Measurements from ENCODE around the gene C2CD4A.

Gene C2CD4A

DNA sequence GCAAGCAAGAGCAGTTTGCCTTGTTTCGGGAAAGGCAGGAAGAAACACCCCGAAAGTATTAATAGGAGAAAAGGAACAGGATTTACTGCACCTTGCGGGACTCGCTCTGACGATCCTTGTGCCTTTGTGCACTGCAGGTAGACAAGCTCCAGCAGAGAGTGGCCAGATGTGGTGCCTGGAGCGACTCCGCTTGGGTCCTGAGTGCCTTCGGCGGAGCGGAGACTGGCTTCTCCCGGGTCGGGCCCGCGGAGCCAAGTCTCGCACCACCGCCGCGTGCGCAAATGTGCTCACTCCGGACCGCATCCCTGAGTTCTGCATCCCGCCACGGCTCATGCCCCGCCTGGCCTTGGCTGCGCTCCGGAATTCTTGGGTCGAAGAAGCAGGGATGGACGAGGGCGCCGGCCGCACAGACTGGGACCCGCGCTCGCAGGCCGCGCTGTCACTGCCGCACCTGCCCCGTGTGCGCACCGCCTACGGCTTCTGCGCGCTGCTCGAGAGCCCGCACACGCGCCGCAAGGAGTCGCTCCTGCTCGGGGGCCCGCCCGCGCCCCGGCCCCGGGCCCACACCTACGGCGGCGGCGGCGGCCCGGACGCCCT lies 769 bp downstream of the C2CD4A start:
- Histone ChIP-seq H3K4me3 (ENCODE audit: low read length) (peak overlapping the region; percentile 24), H3K36me3 (ENCODE audit: insufficient read depth, low read length) (no peaks in the 10 kb centered on the region), H2AFZ (ENCODE audit: low read depth, low read length) (peak overlapping the region; percentile 68), H3K4me1 (ENCODE audit: insufficient read depth, low read length) (peaks cover 8% of the 10 kb centered on the region), H3K27me3 (ENCODE audit: insufficient read depth, low read length) (peaks cover 62% of the 10 kb centered on the region), H3K9me3 (ENCODE audit: low read length) (no peaks in the 10 kb centered on the region)

- H3K4me3 ChIP-seq (ENCODE audit: low read length) = peak overlapping the region; percentile 35
- no peaks in the 10 kb centered on the region for H3K36me3 ChIP-seq (ENCODE audit: insufficient read depth, low read length)
- peak overlapping the region; percentile 84 for H2AFZ ChIP-seq (ENCODE audit: low read depth, low read length)
- H3K27me3 ChIP-seq (ENCODE audit: insufficient read depth, low read length) = peaks cover 57% of the 10 kb centered on the region
- H3K9me3 ChIP-seq (ENCODE audit: low read length) = no peaks in the 10 kb centered on the region
- H3K4me1 ChIP-seq (ENCODE audit: insufficient read depth, low read length) = peaks cover 8% of the 10 kb centered on the region
Observed at GRCh38 chr15:62068071-62068809, 1.5 kb downstream of the C2CD4A start.

- H3K4me1 ChIP-seq (ENCODE audit: insufficient read depth, low read length) = peaks cover 8% of the 10 kb centered on the region
- no peaks in the 10 kb centered on the region for H3K9me3 ChIP-seq (ENCODE audit: low read length)
- peak overlapping the region; percentile 84 for H2AFZ ChIP-seq (ENCODE audit: low read depth, low read length)
- peaks cover 52% of the 10 kb centered on the region for H3K27me3 ChIP-seq (ENCODE audit: insufficient read depth, low read length)
- no peaks in the 10 kb centered on the region for H3K36me3 ChIP-seq (ENCODE audit: insufficient read depth, low read length)
- peak overlapping the region; percentile 35 for H3K4me3 ChIP-seq (ENCODE audit: low read length)
Observed at GRCh38 chr15:62068810-62069167, 2.0 kb downstream of the C2CD4A start.

DNA sequence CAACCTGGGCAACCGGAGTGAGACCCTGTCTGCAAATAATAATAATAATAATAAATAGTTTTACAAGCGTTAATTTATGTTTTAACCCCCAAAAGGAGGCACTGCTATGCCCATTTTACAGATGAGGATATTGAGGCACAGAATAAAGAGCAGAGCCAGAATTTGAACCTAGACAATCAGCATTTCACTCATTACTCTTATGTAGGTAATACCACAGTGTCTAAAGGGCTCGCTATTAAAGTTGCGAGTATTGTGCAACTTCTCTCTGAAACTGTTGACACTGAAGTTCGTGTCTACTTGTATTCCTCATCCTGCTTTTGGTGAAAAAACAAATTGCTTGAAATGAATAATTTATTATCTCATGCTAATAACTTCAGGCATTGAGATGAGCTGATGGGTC lies 2.8 kb downstream of the C2CD4A start:
- Histone ChIP-seq H3K9me3 (ENCODE audit: low read length) (no peaks in the 10 kb centered on the region), H2AFZ (ENCODE audit: low read depth, low read length) (no peak overlapping the region), H3K36me3 (ENCODE audit: insufficient read depth, low read length) (no peaks in the 10 kb centered on the region), H3K4me3 (ENCODE audit: low read length) (no peak overlapping the region), H3K4me1 (ENCODE audit: insufficient read depth, low read length) (peaks cover 8% of the 10 kb centered on the region), H3K27me3 (ENCODE audit: insufficient read depth, low read length) (peaks cover 53% of the 10 kb centered on the region)

DNA sequence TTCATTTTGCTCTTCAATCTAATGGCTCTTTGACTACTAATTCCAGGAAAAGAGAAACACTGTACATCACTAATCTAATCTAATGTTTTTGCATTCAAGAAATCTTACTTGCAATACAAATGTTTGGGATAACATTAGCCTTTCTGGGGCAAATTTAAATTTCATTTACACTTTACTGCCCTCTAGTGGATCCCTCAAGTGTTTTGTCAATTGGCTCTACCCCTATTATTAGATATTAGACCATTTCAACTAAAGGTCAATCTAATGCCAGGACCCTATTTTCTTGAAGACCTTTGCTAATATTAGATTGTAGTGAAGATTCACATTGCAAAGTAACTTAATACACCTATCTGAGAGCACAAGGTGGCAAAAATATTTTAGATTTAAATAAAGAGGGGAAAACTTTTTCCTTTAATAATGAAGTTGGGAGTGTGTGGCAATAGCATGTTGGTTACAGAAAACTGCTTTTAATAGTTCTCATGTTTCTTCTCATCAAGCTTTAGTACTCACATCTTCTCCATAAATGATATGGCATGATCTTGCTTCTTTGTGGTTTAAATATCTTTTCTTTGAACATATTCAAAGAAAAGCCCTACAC lies 5.0 kb downstream of the C2CD4A start:
- Histone ChIP-seq H3K27me3 (ENCODE audit: insufficient read depth, low read length) (peaks cover 40% of the 10 kb centered on the region), H3K4me3 (ENCODE audit: low read length) (no peak overlapping the region), H2AFZ (ENCODE audit: low read depth, low read length) (no peak overlapping the region), H3K4me1 (ENCODE audit: insufficient read depth, low read length) (peaks cover 8% of the 10 kb centered on the region), H3K36me3 (ENCODE audit: insufficient read depth, low read length) (no peaks in the 10 kb centered on the region), H3K9me3 (ENCODE audit: low read length) (no peaks in the 10 kb centered on the region)

DNA sequence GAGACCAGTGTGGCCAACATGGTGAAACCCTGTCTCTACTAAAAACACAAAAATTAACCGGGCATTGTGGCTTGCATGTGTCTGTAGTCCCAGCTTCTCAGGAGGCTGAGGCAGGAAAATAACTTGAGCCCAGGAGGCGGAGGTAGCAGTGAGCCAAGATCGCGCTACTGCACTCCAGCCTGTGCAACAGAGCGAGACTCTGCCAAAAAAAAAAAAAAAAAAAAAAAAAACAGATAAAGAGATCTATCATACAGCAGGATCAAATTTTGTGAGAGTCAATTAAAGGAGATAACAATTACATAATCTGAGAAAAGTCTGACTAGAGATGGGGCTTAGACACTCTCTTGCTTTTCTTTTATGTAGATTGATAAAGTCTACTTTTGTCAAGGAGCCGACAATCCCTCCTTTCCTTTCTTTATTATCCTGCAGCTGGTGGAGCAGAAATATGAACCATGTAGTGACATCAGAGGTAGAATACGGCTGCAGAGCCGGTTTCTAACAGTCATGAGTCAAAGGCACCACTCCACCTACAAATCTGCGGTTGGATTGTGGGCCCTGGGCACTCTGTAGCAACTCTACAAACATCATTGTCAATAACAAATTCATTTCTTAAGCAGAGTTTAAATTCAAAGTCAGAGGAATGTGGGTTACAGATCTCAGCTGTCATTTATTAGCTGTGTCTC lies 9.0 kb downstream of the C2CD4A start:
- Histone ChIP-seq H3K9me3 (ENCODE audit: low read length) (no peaks in the 10 kb centered on the region), H3K4me3 (ENCODE audit: low read length) (no peak overlapping the region), H3K27me3 (ENCODE audit: insufficient read depth, low read length) (peaks cover 12% of the 10 kb centered on the region), H2AFZ (ENCODE audit: low read depth, low read length) (no peak overlapping the region), H3K4me1 (ENCODE audit: insufficient read depth, low read length) (no peaks in the 10 kb centered on the region), H3K36me3 (ENCODE audit: insufficient read depth, low read length) (no peaks in the 10 kb centered on the region)

DNA sequence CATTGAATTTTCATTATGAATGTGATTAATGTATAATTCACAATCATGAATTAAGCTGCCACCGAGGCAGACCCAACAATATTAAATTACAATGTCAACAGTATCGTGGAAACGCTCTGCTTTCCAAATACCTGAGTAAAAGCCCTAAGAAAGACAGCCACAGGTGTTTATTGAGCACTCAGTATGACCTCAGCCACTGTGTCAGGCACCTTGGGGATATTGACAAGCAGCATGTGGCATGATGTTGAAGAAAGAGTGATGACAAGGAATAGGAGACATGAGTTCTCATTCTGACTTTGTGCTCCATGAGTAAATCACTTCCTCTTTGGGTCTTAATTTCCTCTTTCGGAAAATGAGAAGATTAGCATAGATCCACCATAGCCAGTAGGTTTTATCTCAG lies 12.8 kb downstream of the C2CD4A start:
- Histone ChIP-seq H2AFZ (ENCODE audit: low read depth, low read length) (no peak overlapping the region), H3K4me3 (ENCODE audit: low read length) (no peak overlapping the region), H3K9me3 (ENCODE audit: low read length) (no peaks in the 10 kb centered on the region), H3K27me3 (ENCODE audit: insufficient read depth, low read length) (peaks cover 4% of the 10 kb centered on the region), H3K4me1 (ENCODE audit: insufficient read depth, low read length) (no peaks in the 10 kb centered on the region), H3K36me3 (ENCODE audit: insufficient read depth, low read length) (no peaks in the 10 kb centered on the region)

DNA sequence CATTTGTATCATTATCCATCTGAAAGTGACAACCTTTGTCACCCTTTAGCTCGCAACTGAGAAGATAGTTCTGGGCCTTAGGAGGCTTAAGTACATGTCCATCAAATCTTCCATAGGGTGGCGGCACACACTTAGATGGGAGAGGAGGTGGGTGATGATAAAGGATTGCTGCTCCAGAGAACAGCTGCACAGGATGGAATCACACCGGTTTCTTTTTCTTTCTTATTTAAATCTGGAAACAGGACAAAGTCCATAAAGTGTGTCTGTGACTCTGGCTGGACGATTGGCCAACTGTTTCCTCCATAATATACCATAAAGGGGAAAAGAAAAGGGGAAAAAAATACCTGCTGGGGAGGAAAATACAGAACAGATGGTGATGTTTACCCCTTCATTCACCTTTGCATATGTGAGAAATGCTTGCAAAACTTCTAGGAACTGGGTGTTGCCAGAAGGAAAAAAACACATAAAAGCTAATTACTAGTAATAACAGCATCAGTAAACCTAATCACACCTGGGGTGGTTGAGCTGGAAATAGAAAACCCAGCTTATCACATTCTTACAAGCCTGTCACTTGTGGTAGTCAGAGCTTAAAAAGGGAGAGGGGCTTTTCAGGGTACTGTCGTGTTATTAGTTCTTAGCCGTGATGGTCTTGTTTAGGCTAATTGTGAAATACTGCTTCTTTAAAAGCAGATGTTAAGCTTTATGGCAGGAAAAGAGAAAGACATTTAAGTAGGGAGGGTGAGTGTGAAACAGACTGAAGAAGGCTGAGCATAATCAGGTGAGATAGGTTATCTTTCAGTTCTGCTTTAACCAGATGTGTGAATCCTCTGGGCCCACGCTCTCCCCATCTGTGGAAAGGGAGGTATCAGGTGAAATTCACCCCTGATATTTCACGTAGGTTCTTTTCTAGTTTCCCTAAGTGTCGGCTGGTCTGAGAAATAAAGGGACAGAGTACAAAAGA lies 16.7 kb downstream of the C2CD4A start:
- Histone ChIP-seq H3K27me3 (ENCODE audit: insufficient read depth, low read length) (no peaks in the 10 kb centered on the region), H3K4me1 (ENCODE audit: insufficient read depth, low read length) (no peaks in the 10 kb centered on the region), H3K4me3 (ENCODE audit: low read length) (no peak overlapping the region), H2AFZ (ENCODE audit: low read depth, low read length) (no peak overlapping the region), H3K36me3 (ENCODE audit: insufficient read depth, low read length) (no peaks in the 10 kb centered on the region), H3K9me3 (ENCODE audit: low read length) (no peaks in the 10 kb centered on the region)

GRCh38 chr15:62085740-62086139 lies 19.0 kb downstream of the C2CD4A start:
- H3K36me3 ChIP-seq (ENCODE audit: insufficient read depth, low read length) = no peaks in the 10 kb centered on the region
- H3K4me1 ChIP-seq (ENCODE audit: insufficient read depth, low read length) = no peaks in the 10 kb centered on the region
- H3K9me3 ChIP-seq (ENCODE audit: low read length) = no peaks in the 10 kb centered on the region
- no peaks in the 10 kb centered on the region for H3K27me3 ChIP-seq (ENCODE audit: insufficient read depth, low read length)
- H3K4me3 ChIP-seq (ENCODE audit: low read length) = no peak overlapping the region
- no peak overlapping the region for H2AFZ ChIP-seq (ENCODE audit: low read depth, low read length)

DNA sequence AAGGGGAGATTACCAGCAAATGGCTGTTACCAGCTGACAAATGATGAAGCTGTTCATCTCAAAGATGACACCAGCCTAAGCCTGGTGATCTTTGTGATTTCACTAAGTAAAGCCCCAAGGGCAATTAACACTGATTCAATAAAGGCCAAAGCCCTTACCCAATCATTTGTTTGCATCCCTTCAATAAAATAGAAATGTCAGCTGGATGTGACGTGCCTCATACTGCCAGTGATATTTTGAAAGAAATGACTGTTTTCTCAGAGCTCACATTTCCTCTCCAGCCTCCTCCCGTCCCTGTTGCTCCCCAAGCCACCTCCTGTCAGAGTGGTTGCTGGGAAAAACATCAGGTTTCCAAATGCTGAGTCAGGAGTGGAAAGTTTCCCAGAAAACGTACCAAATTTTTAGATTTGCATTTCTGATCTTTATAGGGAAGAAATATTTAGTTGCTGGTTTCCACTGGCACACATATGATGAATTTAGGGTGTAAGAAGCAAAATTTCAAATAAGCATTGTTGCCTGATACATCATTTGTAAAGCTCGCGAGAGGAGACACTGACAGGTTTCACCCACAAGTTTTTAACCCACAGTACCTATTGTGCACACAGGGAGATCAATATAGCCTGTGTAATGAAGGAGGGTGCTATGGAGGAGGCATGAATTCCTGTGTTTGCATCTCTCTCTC lies 21.0 kb downstream of the C2CD4A start:
- H3K4me1 ChIP-seq (ENCODE audit: insufficient read depth, low read length) = no peaks in the 10 kb centered on the region
- no peak overlapping the region for H3K4me3 ChIP-seq (ENCODE audit: low read length)

DNA sequence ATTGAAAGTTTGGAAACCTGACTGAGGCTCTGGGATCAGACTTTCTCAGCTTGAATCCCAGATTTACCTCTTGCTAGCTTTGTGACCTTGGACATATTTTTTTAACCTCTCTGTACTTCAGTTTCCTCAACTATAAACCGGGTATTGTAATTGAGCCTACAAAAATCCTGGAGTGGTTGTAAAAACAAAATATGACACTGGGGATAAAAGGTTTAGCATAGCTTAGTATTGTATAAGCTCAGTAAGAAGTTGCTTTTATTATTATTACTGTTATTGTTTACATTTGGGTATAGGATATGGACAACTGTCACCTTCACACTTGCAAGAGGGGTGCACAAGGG lies 21.5 kb downstream of the C2CD4A start:
- Histone ChIP-seq H3K4me1 (ENCODE audit: insufficient read depth, low read length) (no peaks in the 10 kb centered on the region), H3K4me3 (ENCODE audit: low read length) (no peak overlapping the region), H3K27me3 (ENCODE audit: insufficient read depth, low read length) (peaks cover under 1% of the 10 kb centered on the region), H3K36me3 (ENCODE audit: insufficient read depth, low read length) (no peaks in the 10 kb centered on the region), H2AFZ (ENCODE audit: low read depth, low read length) (no peak overlapping the region), H3K9me3 (ENCODE audit: low read length) (no peaks in the 10 kb centered on the region)

More for the DNA sequence above, 21.0 kb downstream of the C2CD4A start:
- Histone ChIP-seq H3K36me3 (ENCODE audit: insufficient read depth, low read length) (no peaks in the 10 kb centered on the region), H3K27me3 (ENCODE audit: insufficient read depth, low read length) (no peaks in the 10 kb centered on the region), H3K9me3 (ENCODE audit: low read length) (no peaks in the 10 kb centered on the region), H2AFZ (ENCODE audit: low read depth, low read length) (no peak overlapping the region)

GRCh38 chr15:62089616-62090015 lies 22.8 kb downstream of the C2CD4A start:
- Histone ChIP-seq H3K27me3 (ENCODE audit: insufficient read depth, low read length) (peaks cover 2% of the 10 kb centered on the region), H2AFZ (ENCODE audit: low read depth, low read length) (no peak overlapping the region), H3K4me3 (ENCODE audit: low read length) (no peak overlapping the region), H3K4me1 (ENCODE audit: insufficient read depth, low read length) (no peaks in the 10 kb centered on the region), H3K36me3 (ENCODE audit: insufficient read depth, low read length) (no peaks in the 10 kb centered on the region), H3K9me3 (ENCODE audit: low read length) (no peaks in the 10 kb centered on the region)
